Tibial nerve (tissue), 4 donors: ENCODE measurements around the gene EARS2.

Experiments
- EP300 ChIP-seq, 2 donors: sonication (generic); formaldehyde crosslinking; IDR thresholded peaks; one replicate each; pipeline ENCODE4 v1.6.1; 2017; ENCODE audit warnings: antibody characterized with exemption in 2 of 2, mild to moderate bottlenecking in 1 of 2
- TF ChIP-seq, protein P1 (sequence below), 5 experiments: fragments of 200-600 bp in 3 of 5; fragments of 450-650 bp in 2 of 5; sonication (generic) in 3 of 5; IDR thresholded peaks; one replicate each; pipeline ENCODE4 v1.5.1; 2016 to 2019; ENCODE audit warnings: antibody characterized with exemption in 5 of 5, mild to moderate bottlenecking in 3 of 5, moderate library complexity in 2 of 5

DNA sequence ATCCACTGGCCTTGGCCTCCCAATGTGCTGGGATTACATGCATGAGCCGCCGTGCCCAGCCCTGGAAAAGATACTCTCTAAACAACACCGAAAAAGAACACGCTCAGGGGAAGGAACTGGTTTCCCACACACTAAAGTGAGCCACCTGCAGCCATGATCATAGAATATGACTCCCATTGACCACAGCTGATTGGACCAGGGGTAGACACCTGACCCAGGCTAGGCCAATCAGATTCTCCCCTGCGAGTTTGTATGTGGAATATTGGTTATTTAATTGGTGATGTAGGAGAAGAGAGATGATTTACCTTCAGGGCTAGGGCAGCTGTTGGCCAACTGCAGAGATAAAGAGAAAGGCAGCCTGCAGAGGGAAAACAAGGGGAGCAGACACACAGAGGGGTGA is 37.9 kb downstream of the EARS2 start:
- TF ChIP-seq, protein P1, sequence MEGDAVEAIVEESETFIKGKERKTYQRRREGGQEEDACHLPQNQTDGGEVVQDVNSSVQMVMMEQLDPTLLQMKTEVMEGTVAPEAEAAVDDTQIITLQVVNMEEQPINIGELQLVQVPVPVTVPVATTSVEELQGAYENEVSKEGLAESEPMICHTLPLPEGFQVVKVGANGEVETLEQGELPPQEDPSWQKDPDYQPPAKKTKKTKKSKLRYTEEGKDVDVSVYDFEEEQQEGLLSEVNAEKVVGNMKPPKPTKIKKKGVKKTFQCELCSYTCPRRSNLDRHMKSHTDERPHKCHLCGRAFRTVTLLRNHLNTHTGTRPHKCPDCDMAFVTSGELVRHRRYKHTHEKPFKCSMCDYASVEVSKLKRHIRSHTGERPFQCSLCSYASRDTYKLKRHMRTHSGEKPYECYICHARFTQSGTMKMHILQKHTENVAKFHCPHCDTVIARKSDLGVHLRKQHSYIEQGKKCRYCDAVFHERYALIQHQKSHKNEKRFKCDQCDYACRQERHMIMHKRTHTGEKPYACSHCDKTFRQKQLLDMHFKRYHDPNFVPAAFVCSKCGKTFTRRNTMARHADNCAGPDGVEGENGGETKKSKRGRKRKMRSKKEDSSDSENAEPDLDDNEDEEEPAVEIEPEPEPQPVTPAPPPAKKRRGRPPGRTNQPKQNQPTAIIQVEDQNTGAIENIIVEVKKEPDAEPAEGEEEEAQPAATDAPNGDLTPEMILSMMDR (IDR thresholded peaks at IDR 0.05) = no peak
- TF ChIP-seq EP300 (IDR thresholded peaks at IDR 0.05) = no peak
